Nephron progenitor cell (in vitro differentiated cells): ENCODE measurements around the gene KRT15.

ENCODE experiments used
- DNase-seq: peaks from one replicate; pipeline ENCODE4 v3.0.0; 2021
- H3K27ac Mint-ChIP-seq: 2 replicates; pipeline ENCODE4 v1.8.0; 2021; ENCODE audit warnings: mild to moderate bottlenecking, moderate library complexity, mixed read lengths
- H3K27me3 Mint-ChIP-seq: 2 replicates; pipeline ENCODE4 v1.8.0; 2021; ENCODE audit warnings: mild to moderate bottlenecking, low read depth, mixed read lengths; ENCODE audit not compliant: poor library complexity
- H3K36me3 Mint-ChIP-seq: 2 replicates; pipeline ENCODE4 v1.8.0; 2021; ENCODE audit warnings: low read depth, mixed read lengths
- H3K4me1 Mint-ChIP-seq: 2 replicates; pipeline ENCODE4 v1.8.0; 2021; ENCODE audit warnings: mixed read lengths
- H3K4me3 Mint-ChIP-seq: 2 replicates; pipeline ENCODE4 v1.8.0; 2021; ENCODE audit warnings: mild to moderate bottlenecking, moderate library complexity, mixed read lengths
- H3K9me3 Mint-ChIP-seq: 2 replicates; pipeline ENCODE4 v1.8.0; 2021; ENCODE audit warnings: mild to moderate bottlenecking, moderate library complexity, mixed read lengths
- CTCF ChIP-seq: fragments of 200-600 bp; sonication (generic); IDR thresholded peaks from 2 replicates; pipeline ENCODE4 v1.5.0; 2021; ENCODE audit warnings: antibody characterized with exemption

Gene KRT15

DNA sequence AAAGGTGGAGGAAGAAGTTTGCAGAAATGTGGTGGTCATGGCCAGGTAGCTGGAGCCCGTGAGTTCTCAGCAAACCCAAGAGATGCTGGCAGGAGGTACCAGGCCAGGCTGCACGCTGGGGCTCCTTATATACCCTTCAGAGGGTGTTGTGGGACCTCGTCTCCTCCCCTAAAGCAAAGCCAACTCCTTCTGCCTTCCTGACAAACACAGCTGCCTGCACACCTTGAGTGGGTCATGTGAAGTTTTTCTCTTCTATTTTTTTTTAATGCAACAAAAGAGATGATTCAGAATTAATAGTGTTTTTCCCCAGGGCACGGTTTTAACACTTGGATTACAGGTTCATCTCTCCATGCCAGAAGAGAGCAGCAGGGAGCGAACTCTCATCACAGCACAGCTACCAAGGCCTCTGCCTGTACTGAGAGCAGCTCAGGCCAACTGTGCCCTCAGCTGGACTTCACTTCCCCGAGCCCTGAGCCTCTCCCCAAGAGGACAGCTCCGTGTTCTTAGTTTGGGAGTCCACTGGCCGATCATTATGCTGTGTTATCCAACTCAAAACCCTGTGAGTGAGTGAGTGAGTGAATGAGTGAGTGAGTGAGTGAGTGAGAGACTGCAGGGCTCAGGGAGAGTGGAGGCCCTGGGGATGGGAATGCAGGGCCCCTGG lies at the start of gene KRT15:
TSS of gene KRT15 (minus strand) at position 102 of the 661 bp plus-strand sequence. CDS start at position 39, 63 bp downstream.
- Mint-ChIP-seq H3K36me3 (no peaks in the 10 kb centered on the region), H3K9me3 (no peaks in the 10 kb centered on the region), H3K4me1 (peaks cover 30% of the 10 kb centered on the region), H3K27me3 (peaks cover 7% of the 10 kb centered on the region), H3K4me3 (no peak within 1 kb of the TSS), H3K27ac (peak within 1 kb of the TSS; percentile 46)
- TF ChIP-seq CTCF, result no peak
- no peak for DNase-seq

GRCh38 chr17:41567317-41567716 lies 48.6 kb upstream of the KRT15 start:
- Mint-ChIP-seq H3K27me3 (peaks cover 21% of the 10 kb centered on the region), H3K27ac (peak overlapping the region; percentile 27), H3K36me3 (no peaks in the 10 kb centered on the region), H3K4me3 (no peak overlapping the region), H3K4me1 (peaks cover 24% of the 10 kb centered on the region), H3K9me3 (peaks cover 4% of the 10 kb centered on the region)
- DNase-seq, result no peak
- TF ChIP-seq CTCF, result no peak

DNA sequence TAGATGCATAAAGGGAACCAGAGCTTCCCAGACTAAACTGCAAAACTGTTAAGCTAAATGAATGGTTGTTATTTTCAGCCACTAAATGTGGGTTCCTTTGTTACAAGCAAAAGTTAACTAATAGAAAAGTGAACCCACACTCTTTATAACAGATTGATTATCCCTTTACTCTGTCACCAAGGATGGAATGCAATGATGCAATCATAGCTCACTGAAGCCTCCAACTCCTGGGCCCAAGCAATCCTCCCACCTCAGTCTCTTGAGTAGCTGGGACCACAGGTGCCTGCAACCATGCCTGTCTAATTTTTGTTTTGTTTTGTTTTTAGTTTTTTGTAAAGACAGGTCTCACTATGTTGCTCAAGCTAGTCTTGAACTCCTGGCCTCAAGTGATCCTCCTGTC lies 46.6 kb upstream of the KRT15 start:
- no peak overlapping the region for H3K4me3 Mint-ChIP-seq
- peaks cover 13% of the 10 kb centered on the region for H3K4me1 Mint-ChIP-seq
- no peak for TF ChIP-seq CTCF

GRCh38 chr17:41563607-41564170 lies 45.0 kb upstream of the KRT15 start:
- Mint-ChIP-seq H3K9me3 (no peaks in the 10 kb centered on the region), H3K27me3 (peaks cover 1% of the 10 kb centered on the region), H3K4me3 (peak overlapping the region; percentile 33), H3K4me1 (peaks cover 13% of the 10 kb centered on the region), H3K27ac (peak overlapping the region; percentile 74), H3K36me3 (no peaks in the 10 kb centered on the region)
- no peak for TF ChIP-seq CTCF
- DNase-seq, result no peak

More for the DNA sequence above, 46.6 kb upstream of the KRT15 start:
- no peak overlapping the region for H3K27ac Mint-ChIP-seq
- H3K9me3 Mint-ChIP-seq, result peaks cover 4% of the 10 kb centered on the region
- no peaks in the 10 kb centered on the region for H3K36me3 Mint-ChIP-seq
- H3K27me3 Mint-ChIP-seq, result peaks cover 14% of the 10 kb centered on the region
- no peak for DNase-seq

DNA sequence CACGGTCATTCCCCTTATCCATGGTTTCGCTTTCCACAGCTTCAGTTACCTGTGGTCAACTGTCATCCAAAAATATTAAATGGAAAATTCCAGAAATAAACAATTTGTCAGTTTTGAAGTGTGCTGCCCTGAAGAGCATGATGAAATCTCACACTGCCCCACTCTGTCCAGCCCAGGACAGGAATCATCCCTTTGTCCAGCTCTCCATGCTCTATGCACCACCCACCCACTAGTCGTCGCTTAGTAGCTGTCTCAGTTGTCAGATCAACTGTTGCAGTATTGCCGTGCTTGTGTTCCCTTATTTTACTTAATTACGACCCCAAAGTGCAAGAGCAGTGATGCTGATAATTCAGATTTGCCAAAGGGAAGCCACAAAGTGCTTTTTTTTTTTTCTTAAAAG lies 42.9 kb upstream of the KRT15 start:
- Mint-ChIP-seq H3K4me3 (no peak overlapping the region), H3K27ac (no peak overlapping the region), H3K36me3 (no peaks in the 10 kb centered on the region), H3K9me3 (no peaks in the 10 kb centered on the region), H3K4me1 (peaks cover 14% of the 10 kb centered on the region), H3K27me3 (no peaks in the 10 kb centered on the region)
- TF ChIP-seq CTCF, result no peak
- DNase-seq, result no peak

DNA sequence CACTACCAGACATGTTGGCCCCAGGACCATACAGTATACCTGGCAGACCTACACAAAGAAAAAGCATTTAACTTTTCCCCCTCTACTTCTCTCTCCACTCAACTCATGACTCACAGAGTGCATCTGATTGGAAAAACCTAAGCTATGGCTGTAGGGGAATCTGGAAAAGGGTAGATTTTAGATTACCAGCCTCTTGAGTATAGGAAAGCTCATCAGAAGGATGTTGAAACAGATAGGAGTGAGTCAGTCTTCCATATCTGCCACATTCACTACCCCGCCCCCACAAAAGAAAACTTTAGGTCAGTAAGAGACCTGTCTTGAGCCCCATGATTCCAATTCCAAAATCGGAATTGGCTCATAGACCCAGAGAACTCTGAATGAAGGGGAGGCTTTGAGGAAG lies 40.9 kb upstream of the KRT15 start:
- no peak for DNase-seq
- H3K27ac Mint-ChIP-seq, result no peak overlapping the region
- peaks cover 20% of the 10 kb centered on the region for H3K4me1 Mint-ChIP-seq
- H3K9me3 Mint-ChIP-seq, result no peaks in the 10 kb centered on the region
- no peaks in the 10 kb centered on the region for H3K36me3 Mint-ChIP-seq
- TF ChIP-seq CTCF, result no peak
- peaks cover 1% of the 10 kb centered on the region for H3K27me3 Mint-ChIP-seq
- no peak overlapping the region for H3K4me3 Mint-ChIP-seq
